AG09319 (cell line): ENCODE data around the gene BCL7A.

Experiments used
- DNase-seq: peaks from one replicate; pipeline ENCODE4 v3.0.0-alpha.2; 2010; ENCODE audit warnings: low read depth; ENCODE audit errors: extremely low read depth
- CTCF ChIP-seq: IDR thresholded peaks from 2 replicates; pipeline ENCODE4 v1.5.1; 2011; ENCODE audit warnings: low read depth, mild to moderate bottlenecking, inconsistent platforms, low read length, moderate library complexity

BCL7A gene

GRCh38 chr12:122018457-122018856, 3.2 kb upstream of the BCL7A start:
- TF ChIP-seq CTCF: no peak
- no peak for DNase-seq

- TF ChIP-seq CTCF: no peak
- DNase-seq: no peak
Measured at GRCh38 chr12:122018937-122019336, 2.7 kb upstream of the BCL7A start.

- no peak for TF ChIP-seq CTCF
- DNase-seq: no peak
Measured at GRCh38 chr12:122020795-122021192, 890 bp upstream of the BCL7A start.

- DNase-seq: no peak
- no peak for TF ChIP-seq CTCF
Measured at GRCh38 chr12:122021193-122021821, 377 bp upstream of the BCL7A start.

GRCh38 chr12:122022393-122023338, 982 bp downstream of the BCL7A start:
- no peak for DNase-seq
- no peak for TF ChIP-seq CTCF

- no peak; the same call in 1 of the 2 replicates for TF ChIP-seq CTCF
- DNase-seq: no peak
Measured at GRCh38 chr12:122023339-122024131, 1.9 kb downstream of the BCL7A start.
